HG03025 (cell line): ENCODE data around the gene SAPCD2.
"Not testable (repeated sequence)": the region's sequence is repeated elsewhere in the genome, so short reads cannot be mapped to it uniquely, and the experiment has no call there.

Source experiments
- ATAC-seq: cut with Tn5 transposase; IDR thresholded peaks from one replicate; pipeline ENCODE4 v1.9.1; 2021; ENCODE audit warnings: mild to moderate bottlenecking, moderate library complexity; ENCODE audit not compliant: unreplicated experiment, low FRiP score

The SAPCD2 gene

GRCh38 chr9:137034039-137034708 is 36.2 kb downstream of the SAPCD2 start:
- no peak for ATAC-seq

GRCh38 chr9:137033481-137033880 is 36.9 kb downstream of the SAPCD2 start:
- ATAC-seq: not testable (repeated sequence)

DNA sequence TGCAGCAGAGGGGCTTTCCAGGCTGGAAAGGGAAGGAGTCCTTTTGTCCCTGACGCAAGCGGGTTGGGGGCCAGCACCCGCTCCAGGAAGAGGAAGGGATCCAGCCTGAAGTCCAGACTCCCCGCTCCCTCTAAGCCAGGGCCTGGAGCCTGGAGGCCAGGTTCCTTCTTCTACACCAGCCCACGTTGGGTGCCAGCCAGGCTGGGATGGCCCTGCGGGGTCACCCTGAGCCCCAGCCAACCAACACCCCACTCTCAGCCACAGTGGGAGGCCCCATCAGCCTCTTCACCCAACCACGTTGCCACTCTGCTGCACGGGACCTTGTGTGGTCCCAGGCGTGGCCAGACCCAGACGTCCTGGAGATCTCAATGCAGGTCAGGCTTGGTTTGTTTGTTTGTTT is 37.5 kb downstream of the SAPCD2 start:
- no peak for ATAC-seq

DNA sequence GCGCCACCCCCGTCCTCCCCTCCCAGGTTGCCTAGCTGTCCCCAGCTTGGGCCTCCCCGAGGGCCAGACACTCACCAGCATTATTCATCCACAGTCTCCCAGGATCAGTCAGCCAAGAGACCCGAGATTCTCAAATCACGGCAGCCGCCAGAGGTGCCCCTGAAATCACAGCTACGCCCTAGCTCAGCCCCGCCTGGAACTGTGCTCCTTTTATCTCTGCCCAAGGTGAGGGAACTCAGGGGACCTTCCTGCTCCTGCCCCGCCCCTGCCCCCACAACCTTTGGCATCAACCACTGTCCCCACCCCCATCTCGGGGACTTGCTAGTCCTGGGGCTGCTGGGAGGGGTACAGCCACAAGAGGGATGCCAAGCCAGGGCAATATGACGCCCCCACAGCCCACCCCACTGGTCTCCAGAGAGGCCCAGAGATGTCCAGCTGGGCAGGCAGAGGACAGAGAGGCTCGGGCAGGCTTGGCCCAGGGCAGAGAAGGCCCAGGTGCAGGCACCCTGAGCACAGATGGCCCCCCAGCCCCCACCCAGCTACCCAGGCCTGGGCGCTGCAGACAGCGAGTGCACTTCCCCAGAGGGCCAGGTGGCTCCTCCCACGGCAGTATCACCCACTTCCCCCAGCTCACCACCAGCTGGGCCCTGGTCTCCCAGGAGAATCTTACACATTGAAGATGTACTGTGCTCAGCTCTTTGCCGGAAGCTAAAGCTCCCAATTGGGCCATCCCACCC is 38.3 kb downstream of the SAPCD2 start, which contains the start of gene FUT7:
FUT7 (minus strand) TSS at position 185 of the 737 bp plus-strand sequence; CDS start at position 88, 97 bp downstream.
- no peak for ATAC-seq

DNA sequence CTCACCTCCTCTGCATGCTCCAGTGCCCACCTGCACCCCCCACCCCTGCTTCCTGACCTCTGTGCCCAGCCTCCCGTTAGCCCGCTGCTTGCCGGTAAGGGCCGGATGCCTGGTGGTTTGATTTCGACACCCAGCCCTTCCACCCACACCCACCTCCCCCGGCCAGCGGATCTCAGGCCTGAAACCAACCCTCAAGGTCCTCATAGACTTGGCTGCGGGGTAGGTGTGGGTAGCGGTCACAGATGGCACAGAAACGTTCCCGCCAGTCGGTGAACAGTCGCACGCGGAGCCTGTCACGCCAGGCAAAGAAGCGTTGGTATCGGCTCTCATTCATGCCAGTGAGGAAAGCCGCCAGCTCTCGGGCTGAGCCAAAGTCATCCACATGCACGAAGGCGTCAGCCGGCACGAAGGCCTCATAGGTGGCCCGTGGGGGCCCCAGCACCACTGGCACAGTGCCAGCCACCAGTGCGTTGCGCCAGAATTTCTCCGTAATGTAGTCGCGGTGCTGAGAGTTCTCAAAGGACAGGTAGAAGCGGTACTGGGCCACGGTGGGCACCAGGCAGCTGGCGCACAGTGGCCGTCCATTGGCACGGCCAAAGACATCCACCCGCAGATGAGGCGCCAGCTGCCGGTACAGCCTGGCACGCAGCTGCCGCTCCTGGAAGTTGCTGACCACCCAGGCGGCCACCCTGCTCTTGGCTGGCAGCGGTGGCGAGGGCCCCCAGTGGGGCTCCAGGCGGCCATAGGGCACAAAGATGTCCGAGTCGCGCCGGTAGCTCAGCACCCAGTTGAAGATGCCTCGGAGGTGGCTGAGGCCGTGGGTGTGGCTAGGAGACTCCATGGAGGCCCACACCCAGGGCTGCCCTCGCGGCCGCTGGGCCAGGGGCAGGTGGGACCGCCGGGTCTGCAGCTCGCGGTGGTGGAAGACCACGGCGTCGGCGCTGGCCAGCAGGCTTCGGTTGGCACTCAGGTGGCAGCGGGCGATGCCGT is 39.5 kb downstream of the SAPCD2 start:
- no peak for ATAC-seq

DNA sequence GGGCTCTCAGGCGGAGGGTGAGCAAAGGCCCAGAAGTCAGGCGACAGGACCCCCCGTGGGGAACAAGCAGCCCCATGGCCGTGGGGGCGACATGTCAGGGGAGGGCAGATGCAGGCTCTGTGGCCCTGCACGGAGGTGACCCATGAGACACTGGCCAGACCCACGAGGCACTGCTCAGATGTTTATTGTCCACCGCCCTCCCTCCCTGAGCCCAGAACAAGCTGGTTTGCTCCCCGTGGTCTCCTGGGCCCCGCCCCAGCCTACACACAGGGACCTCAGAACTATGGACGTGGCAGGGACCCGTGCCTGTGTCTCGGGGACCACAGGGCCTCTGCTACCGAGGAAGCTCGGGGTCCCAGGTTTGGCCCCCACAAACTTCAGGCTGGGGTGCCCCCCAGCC is 40.4 kb downstream of the SAPCD2 start:
- no peak for ATAC-seq

DNA sequence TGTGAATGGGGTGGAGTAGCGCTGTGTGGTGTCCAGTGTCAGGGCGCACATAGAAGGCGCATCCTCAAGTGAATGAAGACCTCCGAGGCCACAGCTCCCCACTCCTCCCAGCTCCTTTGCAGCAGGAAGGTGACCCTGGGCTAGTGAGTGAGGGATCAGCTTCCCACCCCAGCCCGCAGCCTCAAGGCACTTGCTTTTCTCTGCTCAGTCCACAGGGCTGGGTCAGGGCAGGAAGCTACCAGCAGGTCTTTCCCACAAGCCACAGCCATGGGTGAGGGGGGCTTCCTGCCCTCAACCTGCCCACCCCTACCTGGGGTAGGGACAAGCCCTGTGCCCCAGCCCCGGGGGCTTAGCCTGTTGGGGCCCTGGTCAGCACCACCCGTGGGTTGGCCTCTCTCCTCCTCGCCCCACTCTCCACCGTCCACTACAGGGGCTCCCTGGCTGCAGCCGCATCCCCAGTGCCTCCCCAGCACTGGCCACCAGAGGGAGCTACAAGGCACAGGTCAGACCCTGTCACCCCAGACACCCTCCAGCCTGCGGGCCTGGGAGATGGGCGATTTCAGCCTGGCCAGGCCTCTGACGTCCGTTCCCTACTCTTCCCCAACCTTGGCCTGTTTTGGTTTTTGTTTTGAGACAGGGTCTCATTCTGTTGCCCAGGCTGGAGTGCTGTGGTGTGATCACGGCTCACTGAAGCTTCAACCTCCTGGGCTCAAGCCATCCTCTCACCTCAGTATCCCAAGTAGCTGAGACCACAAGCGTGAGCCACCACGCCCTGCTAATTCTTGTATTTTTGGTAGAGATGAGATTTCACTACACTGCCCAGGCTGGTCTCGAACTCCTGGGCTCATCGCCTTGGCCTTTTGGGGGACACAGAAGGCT is 41.1 kb downstream of the SAPCD2 start:
- ATAC-seq: no peak

DNA sequence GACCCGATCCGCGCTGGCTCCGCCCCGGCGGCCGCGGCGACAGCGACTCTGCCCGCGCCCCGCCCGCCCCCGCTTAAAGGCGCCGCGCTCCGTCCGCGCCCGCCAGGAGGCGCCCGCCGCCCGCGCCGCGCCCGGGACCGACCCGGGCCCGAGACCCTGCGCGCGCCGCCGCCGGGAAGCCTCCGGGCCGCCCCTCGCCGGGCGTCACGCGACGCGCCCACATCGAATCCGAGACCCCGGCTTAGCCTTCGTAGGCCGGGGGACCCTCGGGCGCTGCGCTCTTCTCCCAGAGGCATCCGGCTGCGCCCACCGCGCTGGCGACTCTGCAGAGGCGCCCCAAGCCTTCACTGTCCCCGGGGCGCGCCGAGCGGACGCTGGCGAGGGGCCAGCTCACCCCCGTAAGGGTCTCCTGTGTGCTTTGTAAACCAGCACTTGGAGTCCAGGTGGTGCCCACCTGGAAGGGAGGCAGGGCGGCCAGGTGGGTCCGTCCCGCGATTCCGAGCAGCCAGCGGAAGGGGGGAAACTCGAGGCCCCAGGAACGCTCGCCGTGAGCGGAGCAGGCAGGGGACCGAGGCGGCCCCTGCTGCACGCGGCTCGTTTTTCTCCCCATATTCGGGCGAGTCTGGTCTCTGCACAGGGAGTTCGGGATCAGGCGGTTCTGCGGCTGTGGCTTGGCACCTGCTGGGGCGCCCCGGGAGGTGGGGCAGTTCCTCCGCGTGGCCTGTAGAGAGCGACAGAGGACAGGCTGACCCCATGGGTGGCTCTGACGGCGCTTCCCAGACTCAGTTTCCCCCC is 41.9 kb downstream of the SAPCD2 start:
- ATAC-seq: no peak

DNA sequence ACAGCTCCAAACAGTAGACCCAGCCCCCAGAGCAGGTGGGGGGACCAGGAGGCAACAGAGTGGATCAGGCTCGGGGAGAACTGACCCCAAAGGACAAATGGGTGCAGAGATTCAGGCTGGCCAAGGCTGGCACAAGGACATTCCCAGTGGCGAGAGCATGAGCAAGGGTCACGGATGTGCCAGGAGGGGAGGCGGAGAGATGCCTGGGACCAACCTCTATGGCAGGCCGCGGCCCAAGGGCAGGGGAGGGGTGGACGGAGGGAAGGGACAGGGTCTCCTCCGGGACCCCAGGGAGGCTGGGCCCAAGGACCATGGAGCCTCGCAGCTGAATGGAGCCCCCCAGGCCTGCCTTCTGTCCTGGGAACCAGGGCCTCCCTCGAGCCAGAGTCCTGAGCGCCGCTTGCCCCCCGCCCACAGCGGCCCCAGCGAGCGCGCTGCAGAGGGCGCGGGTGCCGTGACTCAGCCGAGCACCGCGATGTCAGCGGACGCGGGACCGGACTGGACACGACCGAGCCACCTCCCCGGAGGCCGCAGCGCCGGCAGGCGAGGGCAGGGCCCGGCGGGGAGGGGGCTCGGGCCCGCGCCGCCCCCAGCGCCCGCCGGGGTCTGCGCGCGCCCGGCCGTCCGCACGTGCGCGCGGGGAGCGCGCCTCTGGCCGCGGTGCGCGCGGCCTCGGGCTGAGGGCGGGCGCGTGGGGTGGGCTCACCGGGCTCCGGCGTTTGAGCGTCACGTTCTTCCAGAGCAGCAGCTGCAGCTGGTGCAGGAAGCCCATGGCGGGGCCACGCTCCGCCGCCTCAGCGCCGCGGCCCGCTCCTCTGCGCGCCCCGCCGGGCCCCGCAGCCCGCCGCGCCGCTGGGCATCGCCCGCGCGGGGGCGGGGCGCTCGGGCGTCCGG is 42.7 kb downstream of the SAPCD2 start, which contains the start of gene ABCA2:
ABCA2 (minus strand) TSS at position 869 of the 894 bp plus-strand sequence; CDS start at position 772, 97 bp downstream.
- ATAC-seq: no peak

DNA sequence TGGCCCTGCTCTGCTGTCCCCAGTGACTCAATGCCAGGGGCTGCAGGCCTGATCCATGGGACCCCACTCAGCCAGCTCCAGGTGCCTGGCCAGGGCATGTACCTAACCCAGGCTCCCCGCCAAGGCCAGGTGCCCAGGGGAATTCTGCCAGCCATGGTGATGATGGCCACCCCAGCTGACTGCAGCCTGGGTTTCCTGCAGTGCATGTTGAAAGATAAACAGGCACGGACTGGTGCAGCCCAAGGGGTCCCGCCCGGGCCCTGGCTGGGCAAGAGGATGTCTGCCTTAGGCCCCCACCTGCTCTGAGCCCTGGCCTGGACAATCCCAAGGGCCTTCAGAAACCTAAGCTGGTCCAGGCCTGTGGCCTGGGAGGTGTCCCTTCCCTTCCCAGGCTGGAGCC is 43.5 kb downstream of the SAPCD2 start:
- ATAC-seq: no peak

DNA sequence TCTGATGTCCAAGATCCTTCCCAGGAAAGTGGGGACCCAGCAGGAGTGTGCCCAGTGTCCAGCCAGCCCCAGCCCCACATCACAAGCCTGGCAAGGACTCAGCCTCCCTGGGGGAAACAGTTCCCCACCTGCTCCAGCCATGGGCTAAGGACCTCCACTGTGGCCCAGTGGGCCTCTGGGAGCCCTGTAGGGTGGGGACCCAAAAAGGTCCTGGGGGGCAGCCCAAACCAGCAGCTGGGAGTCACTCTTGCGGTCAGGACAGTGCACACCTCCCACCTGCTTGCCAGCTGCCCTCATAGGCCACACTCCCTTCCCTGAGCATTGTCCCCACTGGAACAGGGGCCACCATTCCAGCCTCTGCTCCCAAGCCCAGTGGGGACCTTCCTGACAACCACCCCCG is 44.0 kb downstream of the SAPCD2 start:
- ATAC-seq: no peak

DNA sequence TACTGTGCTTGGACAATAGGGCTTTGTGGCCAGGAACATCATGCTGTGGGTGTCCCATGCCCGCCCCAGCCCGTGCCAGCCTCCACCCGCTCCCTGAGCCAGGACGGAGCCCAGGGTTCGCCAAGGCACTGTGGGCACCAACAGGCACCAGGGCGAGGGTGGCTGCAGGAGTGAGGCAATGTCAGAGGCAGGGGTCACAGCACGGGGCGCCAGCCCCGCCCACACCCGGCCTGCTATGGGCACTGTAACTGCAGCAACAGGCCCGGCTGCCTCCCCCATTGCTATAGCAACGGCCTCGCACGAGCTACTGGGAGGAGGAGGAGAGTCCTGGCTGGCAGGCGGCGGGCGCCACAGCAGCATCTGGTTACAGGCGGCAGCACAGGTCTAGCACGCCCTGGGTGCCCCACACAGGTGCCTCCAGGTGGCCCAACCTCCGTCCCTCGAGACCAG is 44.8 kb downstream of the SAPCD2 start:
- ATAC-seq: no peak

GRCh38 chr9:137023583-137023991 is 46.8 kb downstream of the SAPCD2 start:
- ATAC-seq: no peak

GRCh38 chr9:137023157-137023556 is 47.2 kb downstream of the SAPCD2 start:
- ATAC-seq: no peak

DNA sequence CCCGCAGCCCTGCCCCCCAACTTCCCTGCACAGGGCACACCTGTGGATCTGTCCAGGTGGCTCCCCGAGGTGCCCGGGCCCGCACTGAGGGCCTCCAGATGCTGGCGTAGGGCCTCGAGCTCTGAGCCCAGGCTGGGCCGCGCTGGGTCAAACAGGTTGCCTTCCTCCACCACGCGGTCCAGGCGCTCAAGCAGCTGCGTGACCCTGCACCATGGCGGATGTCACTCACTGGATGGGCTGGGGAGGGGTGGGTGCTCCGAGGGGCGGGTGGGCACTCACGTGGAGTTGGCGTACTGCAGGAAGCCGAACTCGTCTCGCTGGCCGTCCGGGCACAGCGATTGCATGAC is 47.7 kb downstream of the SAPCD2 start:
- ATAC-seq: no peak

DNA sequence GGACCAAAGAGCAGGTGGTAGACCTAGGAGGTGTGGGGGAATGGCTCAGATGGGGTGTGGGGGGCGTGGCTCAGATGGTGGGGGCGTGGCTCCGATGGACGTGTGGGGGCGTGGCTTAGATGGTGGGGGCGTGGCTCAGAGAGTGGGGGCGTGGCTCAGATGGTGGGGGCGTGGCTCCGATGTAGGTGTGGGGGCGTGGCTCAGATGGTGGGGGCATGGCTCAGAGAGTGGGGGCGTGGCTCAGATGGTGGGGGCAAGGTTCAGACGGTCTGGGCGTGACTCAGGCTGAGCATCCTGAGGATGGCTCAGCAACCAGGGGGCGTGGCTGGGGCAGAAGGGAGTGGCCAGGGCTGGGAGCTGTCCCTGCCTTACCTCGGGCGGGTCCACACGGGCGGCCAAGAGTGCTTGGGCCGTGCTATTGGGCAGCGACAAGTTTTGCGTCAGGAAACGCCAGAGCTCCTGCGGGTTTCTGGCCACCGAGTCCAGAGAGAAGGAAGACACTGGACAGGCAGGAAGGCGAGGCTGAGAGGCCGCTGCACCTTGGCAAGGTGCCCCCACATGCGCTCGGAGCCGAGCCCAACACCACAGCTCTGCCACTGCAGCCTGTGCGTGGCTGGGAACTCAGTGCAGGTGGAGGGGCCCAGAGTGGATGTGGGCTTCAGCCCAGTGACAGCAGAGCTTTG is 48.2 kb downstream of the SAPCD2 start:
- ATAC-seq: no peak

GRCh38 chr9:137021568-137021978 is 48.8 kb downstream of the SAPCD2 start:
- ATAC-seq: no peak
